Breast epithelium (tissue), 3 donors: ENCODE results near the gene TPRN.

Experiments used
- POLR2A ChIP-seq: fragments of 450-650 bp; IDR thresholded peaks from one replicate; pipeline ENCODE4 v1.6.1; 2016; ENCODE audit warnings: antibody characterized with exemption, mild to moderate bottlenecking, moderate library complexity
- POLR2AphosphoS5 ChIP-seq, 3 donors: sonication (generic); formaldehyde crosslinking; IDR thresholded peaks; one replicate each; pipeline ENCODE4 v1.6.1; 2017; ENCODE audit warnings: antibody characterized with exemption in 3 of 3

GRCh38 chr9:137141976-137142936, 58.3 kb downstream of the TPRN start:
- no peak for TF ChIP-seq POLR2AphosphoS5 (IDR thresholded peaks at IDR 0.05)
- TF ChIP-seq POLR2A, result no peak
